ENCODE data around the gene BPIFB2. TPM values are rescaled to one million over a fixed set of nuclear protein-coding genes. Genes with fewer than 3 reads are reported as not detected.

The BPIFB2 gene
- polyA plus RNA-seq, 1 donor (not counting 4 experiments of a cell fraction or from before 2014, with no cell fraction given): not detected

DNA sequence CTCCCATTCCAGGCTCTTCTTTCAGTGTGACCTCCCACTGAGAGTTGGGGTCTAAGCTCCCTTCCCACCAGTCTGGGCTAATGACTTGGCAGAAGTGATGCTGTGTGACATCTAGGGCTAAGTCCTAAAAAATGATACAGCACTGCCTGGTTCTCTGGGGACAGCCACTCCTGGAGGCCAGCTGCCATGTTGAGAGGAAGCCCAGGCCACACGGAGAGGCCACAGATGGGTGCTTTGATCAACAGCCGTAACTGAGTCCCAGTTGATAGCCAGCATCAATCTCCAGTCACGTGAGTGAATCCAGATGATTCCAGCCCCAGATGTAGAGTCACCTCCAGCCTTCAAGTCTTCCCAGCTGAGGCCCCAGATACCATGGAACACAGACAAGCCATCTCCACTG lies 17.1 kb upstream of the BPIFB2 start:
- Histone ChIP-seq H3K9me3 (ENCODE audit: control insufficient read depth, low read depth, low read length) (no peaks in the 10 kb centered on the region), H3K27me3 (ENCODE audit: control insufficient read depth, extremely low read depth, insufficient read depth, low read length) (no peaks in the 10 kb centered on the region), H3K4me3 (ENCODE audit: control insufficient read depth in 2 of 3, extremely low read depth in 1 of 3, insufficient read depth in 2 of 3, low read depth in 1 of 3, low read length in 3 of 3) (no peak overlapping the region), H3K4me1 (ENCODE audit: control insufficient read depth, extremely low read depth, insufficient read depth, low read length) (no peaks in the 10 kb centered on the region), H3K36me3 (ENCODE audit: control insufficient read depth in 2 of 2, extremely low read depth in 1 of 2, insufficient read depth in 2 of 2, low read length in 2 of 2) (no peaks in the 10 kb centered on the region), H3K9ac (ENCODE audit: control insufficient read depth, extremely low read depth, insufficient read depth, low read length) (no peak overlapping the region), H3K27ac (ENCODE audit: control insufficient read depth, insufficient read depth, low read length) (no peak overlapping the region), H3K4me2 (ENCODE audit: control insufficient read depth, extremely low read depth, insufficient read depth, low read depth, low read length) (no peak overlapping the region), H3K79me2 (ENCODE audit: control insufficient read depth, insufficient read depth, low read length) (no peaks in the 10 kb centered on the region), H2AFZ (ENCODE audit: control insufficient read depth, low read length) (no peak overlapping the region), H4K20me1 (ENCODE audit: control insufficient read depth, extremely low read depth, insufficient read depth, low read length) (no peaks in the 10 kb centered on the region), H3K9me1 (ENCODE audit: control insufficient read depth, extremely low read depth, insufficient read depth, low read length) (no peaks in the 10 kb centered on the region)
- TF ChIP-seq, protein P1, sequence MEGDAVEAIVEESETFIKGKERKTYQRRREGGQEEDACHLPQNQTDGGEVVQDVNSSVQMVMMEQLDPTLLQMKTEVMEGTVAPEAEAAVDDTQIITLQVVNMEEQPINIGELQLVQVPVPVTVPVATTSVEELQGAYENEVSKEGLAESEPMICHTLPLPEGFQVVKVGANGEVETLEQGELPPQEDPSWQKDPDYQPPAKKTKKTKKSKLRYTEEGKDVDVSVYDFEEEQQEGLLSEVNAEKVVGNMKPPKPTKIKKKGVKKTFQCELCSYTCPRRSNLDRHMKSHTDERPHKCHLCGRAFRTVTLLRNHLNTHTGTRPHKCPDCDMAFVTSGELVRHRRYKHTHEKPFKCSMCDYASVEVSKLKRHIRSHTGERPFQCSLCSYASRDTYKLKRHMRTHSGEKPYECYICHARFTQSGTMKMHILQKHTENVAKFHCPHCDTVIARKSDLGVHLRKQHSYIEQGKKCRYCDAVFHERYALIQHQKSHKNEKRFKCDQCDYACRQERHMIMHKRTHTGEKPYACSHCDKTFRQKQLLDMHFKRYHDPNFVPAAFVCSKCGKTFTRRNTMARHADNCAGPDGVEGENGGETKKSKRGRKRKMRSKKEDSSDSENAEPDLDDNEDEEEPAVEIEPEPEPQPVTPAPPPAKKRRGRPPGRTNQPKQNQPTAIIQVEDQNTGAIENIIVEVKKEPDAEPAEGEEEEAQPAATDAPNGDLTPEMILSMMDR (optimal IDR thresholded peaks at IDR 0.05 in 1 of 3, IDR thresholded peaks at IDR 0.05 in 1 of 3, conservative IDR thresholded peaks at IDR 0.05 in 1 of 3; ENCODE audit: extremely low read depth in 1 of 3, insufficient read depth in 2 of 3, low read length in 3 of 3): no peak
- FAIRE-seq: no peak
- no peak for DNase-seq (ENCODE audit: low read depth, low spot score)
- dilution Hi-C loops (cut with MboI; ENCODE audit: extremely low pct_ligation_motif_present, low sequenced_read_pairs): no loop called here

DNA sequence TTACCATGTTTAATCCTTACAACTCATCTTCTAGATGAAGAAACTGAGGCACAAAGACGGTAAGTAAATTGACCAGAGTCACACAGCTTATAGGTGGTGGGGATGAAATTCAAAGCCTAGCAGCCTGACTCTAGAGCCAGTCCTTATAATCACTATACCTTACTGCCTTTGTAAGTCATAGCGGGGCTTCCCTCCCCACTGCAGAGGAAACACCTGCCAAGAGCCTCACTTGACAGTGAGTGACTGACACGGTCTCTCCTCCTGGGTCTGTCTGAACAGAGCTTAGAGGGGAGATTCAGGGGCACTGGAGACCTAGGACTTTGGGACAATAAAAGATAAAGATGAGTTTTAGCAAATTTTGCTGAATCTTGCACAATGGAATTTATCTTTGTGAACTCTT lies 16.1 kb upstream of the BPIFB2 start:
- TF ChIP-seq, protein P1 (optimal IDR thresholded peaks at IDR 0.05 in 1 of 3, IDR thresholded peaks at IDR 0.05 in 1 of 3, conservative IDR thresholded peaks at IDR 0.05 in 1 of 3; ENCODE audit: extremely low read depth in 1 of 3, insufficient read depth in 2 of 3, low read length in 3 of 3): no peak
- TF ChIP-seq EZH2 (IDR thresholded peaks at IDR 0.05; ENCODE audit: low read length): no peak
- no peaks in the 10 kb centered on the region for H3K27me3 ChIP-seq (ENCODE audit: control insufficient read depth, extremely low read depth, insufficient read depth, low read length)
- H3K9ac ChIP-seq (ENCODE audit: control insufficient read depth, extremely low read depth, insufficient read depth, low read length): no peak overlapping the region
- no peaks in the 10 kb centered on the region for H3K4me1 ChIP-seq (ENCODE audit: control insufficient read depth, extremely low read depth, insufficient read depth, low read length)
- no peak overlapping the region for H2AFZ ChIP-seq (ENCODE audit: control insufficient read depth, low read length)
- no peaks in the 10 kb centered on the region for H4K20me1 ChIP-seq (ENCODE audit: control insufficient read depth, extremely low read depth, insufficient read depth, low read length)
- no peaks in the 10 kb centered on the region for H3K9me1 ChIP-seq (ENCODE audit: control insufficient read depth, extremely low read depth, insufficient read depth, low read length)
- dilution Hi-C loops (cut with MboI; ENCODE audit: extremely low pct_ligation_motif_present, low sequenced_read_pairs): no loop called here
- no peak for DNase-seq (ENCODE audit: low read depth, low spot score)
- no peak overlapping the region for H3K4me2 ChIP-seq (ENCODE audit: control insufficient read depth, extremely low read depth, insufficient read depth, low read depth, low read length)
- FAIRE-seq: no peak
- H3K9me3 ChIP-seq (ENCODE audit: control insufficient read depth, low read depth, low read length): no peaks in the 10 kb centered on the region
- H3K27ac ChIP-seq (ENCODE audit: control insufficient read depth, insufficient read depth, low read length): no peak overlapping the region
- H3K36me3 ChIP-seq (ENCODE audit: control insufficient read depth in 2 of 2, extremely low read depth in 1 of 2, insufficient read depth in 2 of 2, low read length in 2 of 2): no peaks in the 10 kb centered on the region
- H3K79me2 ChIP-seq (ENCODE audit: control insufficient read depth, insufficient read depth, low read length): no peaks in the 10 kb centered on the region
- no peak overlapping the region for H3K4me3 ChIP-seq (ENCODE audit: control insufficient read depth in 2 of 3, extremely low read depth in 1 of 3, insufficient read depth in 2 of 3, low read depth in 1 of 3, low read length in 3 of 3)

Data from keratinocyte (primary cell).